Neural cell (in vitro differentiated cells): ENCODE measurements around the gene PRKG1. TPM values are rescaled to one million over a fixed set of nuclear protein-coding genes. Genes with fewer than 3 reads are reported as not detected.
A peak's percentile ranks its signal among the peaks of the same experiment; 100 is the strongest.

Source experiments
- H2AFZ ChIP-seq: fragments of 200-600, 300-800 bp; sonication (generic), shearing (Covaris generic); 2 replicates; pipeline ENCODE4 v1.6.0; 2014; ENCODE audit warnings: low read depth, mild to moderate bottlenecking, antibody characterized with exemption, low read length, moderate library complexity
- H3F3A ChIP-seq: fragments of 200-600 bp; shearing (Covaris generic); 2 replicates; pipeline ENCODE4 v1.6.1; 2016; ENCODE audit warnings: mild to moderate bottlenecking, moderate library complexity, mixed read lengths, antibody characterized with exemption, low read length; ENCODE audit not compliant: insufficient read depth, poor library complexity, severe bottlenecking
- H3K27ac ChIP-seq: fragments of 200-600, 300-800 bp; sonication (generic), shearing (Covaris generic); 2 replicates; pipeline ENCODE4 v1.5.1; 2014; ENCODE audit warnings: mild to moderate bottlenecking, low read length, moderate library complexity
- H3K27me3 ChIP-seq: fragments of 300-800, 200-600 bp; sonication (generic), shearing (Covaris generic); 2 replicates; pipeline ENCODE4 v1.6.0; 2014; ENCODE audit warnings: mild to moderate bottlenecking, low read depth, low read length, moderate library complexity; ENCODE audit not compliant: insufficient read depth
- H3K36me3 ChIP-seq: fragments of 300-800, 200-600 bp; sonication (generic), shearing (Covaris generic); 2 replicates; pipeline ENCODE4 v1.5.1; 2014; ENCODE audit warnings: mild to moderate bottlenecking, antibody characterized with exemption, low read length, moderate library complexity; ENCODE audit not compliant: insufficient read depth
- H3K4me2 ChIP-seq: fragments of 300-800, 200-600 bp; sonication (generic), shearing (Covaris generic); 2 replicates; pipeline ENCODE4 v1.6.0; 2014; ENCODE audit warnings: mild to moderate bottlenecking, low read length
- H3K4me3 ChIP-seq: fragments of 300-800, 200-600 bp; sonication (generic), shearing (Covaris generic); 2 replicates; pipeline ENCODE4 v1.5.1; 2014; ENCODE audit warnings: mild to moderate bottlenecking, low read length, moderate library complexity
- H3K79me2 ChIP-seq: fragments of 200-600 bp; shearing (Covaris generic); replicated peaks from 2 replicates; pipeline ENCODE4 v1.6.0; 2014; ENCODE audit warnings: mild to moderate bottlenecking, low read length, moderate library complexity; ENCODE audit not compliant: insufficient read depth
- H3K9ac ChIP-seq: fragments of 300-800, 200-600 bp; sonication (generic), shearing (Covaris generic); 2 replicates; pipeline ENCODE4 v1.6.1; 2016; ENCODE audit warnings: mild to moderate bottlenecking, low read length, mixed read lengths
- H3K9me2 ChIP-seq: fragments of 200-600 bp; shearing (Covaris generic); 2 replicates; pipeline ENCODE4 v1.6.1; 2016; ENCODE audit warnings: mild to moderate bottlenecking, low read length, mixed read lengths; ENCODE audit not compliant: insufficient read depth
- H3K9me3 ChIP-seq: fragments of 200-600, 300-800 bp; sonication (generic), shearing (Covaris generic); 2 replicates; pipeline ENCODE4 v1.6.1; 2016; ENCODE audit warnings: mild to moderate bottlenecking, mixed run types, low read length, moderate library complexity, mixed read lengths
- H4K20me1 ChIP-seq: fragments of 200-600 bp; shearing (Covaris generic); 2 replicates; pipeline ENCODE4 v1.6.1; 2016; ENCODE audit warnings: mild to moderate bottlenecking, mixed run types; ENCODE audit not compliant: insufficient read depth
- EP300 ChIP-seq: fragments of 450-650 bp; conservative IDR thresholded peaks from 2 replicates; pipeline ENCODE4 v1.6.1; 2014; ENCODE audit warnings: antibody characterized with exemption, mild to moderate bottlenecking, moderate library complexity; ENCODE audit not compliant: poor library complexity, severe bottlenecking
- EZH2 ChIP-seq: fragments of 200-600, 300-800 bp; shearing (Covaris generic), sonication (generic); IDR thresholded peaks from 2 replicates; pipeline ENCODE4 v1.6.1; 2014; ENCODE audit warnings: antibody characterized with exemption, low read length, borderline replicate concordance, mild to moderate bottlenecking; ENCODE audit not compliant: insufficient read depth, poor library complexity, severe bottlenecking
- MXI1 ChIP-seq: fragments of 450-650 bp; conservative IDR thresholded peaks from 2 replicates; pipeline ENCODE4 v1.6.1; 2014; ENCODE audit warnings: antibody characterized with exemption, mild to moderate bottlenecking; ENCODE audit not compliant: poor library complexity, severe bottlenecking
- POLR2AphosphoS5 ChIP-seq: IDR thresholded peaks from 2 replicates; pipeline ENCODE4 v1.6.1; 2012
- RAD21 ChIP-seq: fragments of 450-650 bp; conservative IDR thresholded peaks from 2 replicates; pipeline ENCODE4 v1.6.1; 2014; ENCODE audit warnings: antibody characterized with exemption, mild to moderate bottlenecking, moderate library complexity
- SMC3 ChIP-seq: fragments of 450-650 bp; conservative IDR thresholded peaks from 2 replicates; pipeline ENCODE4 v1.6.1; 2014; ENCODE audit warnings: antibody characterized with exemption, mild to moderate bottlenecking, moderate library complexity; ENCODE audit not compliant: poor library complexity
- TAF1 ChIP-seq: IDR thresholded peaks from 2 replicates; pipeline ENCODE4 v1.6.1; 2012; ENCODE audit warnings: low read depth
- polyA plus RNA-seq: library from polyadenylated mRNA; depleted of rRNA; stranded (reverse); fragments of >200 nt; gene quantifications from 2 replicates; pipeline ENCODE4 v1.2.3, GENCODE V29; 2014
- TF ChIP-seq, protein P1 (sequence below): IDR thresholded peaks from 2 replicates; pipeline ENCODE4 v1.6.1; 2012; ENCODE audit warnings: borderline replicate concordance
- TF ChIP-seq, protein P2 (sequence below): fragments of 450-650 bp; IDR thresholded peaks from 2 replicates; pipeline ENCODE4 v1.5.1; 2014; ENCODE audit warnings: antibody characterized with exemption, mild to moderate bottlenecking, moderate library complexity; ENCODE audit not compliant: poor library complexity, severe bottlenecking

Gene PRKG1
- polyA plus RNA-seq, 1 donor from 2014 or later: 2.2 TPM

GRCh38 chr10:52213321-52213752 lies 1139.0 kb downstream of the PRKG1 start:
- Histone ChIP-seq H2AFZ (no peak overlapping the region), H3F3A (no peaks in the 10 kb centered on the region)

GRCh38 chr10:52215745-52216361 lies 1141.6 kb downstream of the PRKG1 start:
- Histone ChIP-seq H3K27ac (no peak overlapping the region), H3F3A (no peaks in the 10 kb centered on the region), H3K4me2 (no peak overlapping the region), H3K9me3 (no peaks in the 10 kb centered on the region), H3K27me3 (no peaks in the 10 kb centered on the region), H3K79me2 (no peaks in the 10 kb centered on the region), H4K20me1 (no peaks in the 10 kb centered on the region), H2AFZ (no peak overlapping the region), H3K9me2 (no peaks in the 10 kb centered on the region), H3K36me3 (no peaks in the 10 kb centered on the region), H3K9ac (no peak overlapping the region), H3K4me3 (no peak overlapping the region)
- TF ChIP-seq EP300: no peak
- no peak for TF ChIP-seq EZH2
- TF ChIP-seq, protein P1, sequence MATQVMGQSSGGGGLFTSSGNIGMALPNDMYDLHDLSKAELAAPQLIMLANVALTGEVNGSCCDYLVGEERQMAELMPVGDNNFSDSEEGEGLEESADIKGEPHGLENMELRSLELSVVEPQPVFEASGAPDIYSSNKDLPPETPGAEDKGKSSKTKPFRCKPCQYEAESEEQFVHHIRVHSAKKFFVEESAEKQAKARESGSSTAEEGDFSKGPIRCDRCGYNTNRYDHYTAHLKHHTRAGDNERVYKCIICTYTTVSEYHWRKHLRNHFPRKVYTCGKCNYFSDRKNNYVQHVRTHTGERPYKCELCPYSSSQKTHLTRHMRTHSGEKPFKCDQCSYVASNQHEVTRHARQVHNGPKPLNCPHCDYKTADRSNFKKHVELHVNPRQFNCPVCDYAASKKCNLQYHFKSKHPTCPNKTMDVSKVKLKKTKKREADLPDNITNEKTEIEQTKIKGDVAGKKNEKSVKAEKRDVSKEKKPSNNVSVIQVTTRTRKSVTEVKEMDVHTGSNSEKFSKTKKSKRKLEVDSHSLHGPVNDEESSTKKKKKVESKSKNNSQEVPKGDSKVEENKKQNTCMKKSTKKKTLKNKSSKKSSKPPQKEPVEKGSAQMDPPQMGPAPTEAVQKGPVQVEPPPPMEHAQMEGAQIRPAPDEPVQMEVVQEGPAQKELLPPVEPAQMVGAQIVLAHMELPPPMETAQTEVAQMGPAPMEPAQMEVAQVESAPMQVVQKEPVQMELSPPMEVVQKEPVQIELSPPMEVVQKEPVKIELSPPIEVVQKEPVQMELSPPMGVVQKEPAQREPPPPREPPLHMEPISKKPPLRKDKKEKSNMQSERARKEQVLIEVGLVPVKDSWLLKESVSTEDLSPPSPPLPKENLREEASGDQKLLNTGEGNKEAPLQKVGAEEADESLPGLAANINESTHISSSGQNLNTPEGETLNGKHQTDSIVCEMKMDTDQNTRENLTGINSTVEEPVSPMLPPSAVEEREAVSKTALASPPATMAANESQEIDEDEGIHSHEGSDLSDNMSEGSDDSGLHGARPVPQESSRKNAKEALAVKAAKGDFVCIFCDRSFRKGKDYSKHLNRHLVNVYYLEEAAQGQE: no peak
- peak; percentile 97 for TF ChIP-seq SMC3
- no peak for TF ChIP-seq POLR2AphosphoS5
- TF ChIP-seq TAF1: no peak
- TF ChIP-seq, protein P2, sequence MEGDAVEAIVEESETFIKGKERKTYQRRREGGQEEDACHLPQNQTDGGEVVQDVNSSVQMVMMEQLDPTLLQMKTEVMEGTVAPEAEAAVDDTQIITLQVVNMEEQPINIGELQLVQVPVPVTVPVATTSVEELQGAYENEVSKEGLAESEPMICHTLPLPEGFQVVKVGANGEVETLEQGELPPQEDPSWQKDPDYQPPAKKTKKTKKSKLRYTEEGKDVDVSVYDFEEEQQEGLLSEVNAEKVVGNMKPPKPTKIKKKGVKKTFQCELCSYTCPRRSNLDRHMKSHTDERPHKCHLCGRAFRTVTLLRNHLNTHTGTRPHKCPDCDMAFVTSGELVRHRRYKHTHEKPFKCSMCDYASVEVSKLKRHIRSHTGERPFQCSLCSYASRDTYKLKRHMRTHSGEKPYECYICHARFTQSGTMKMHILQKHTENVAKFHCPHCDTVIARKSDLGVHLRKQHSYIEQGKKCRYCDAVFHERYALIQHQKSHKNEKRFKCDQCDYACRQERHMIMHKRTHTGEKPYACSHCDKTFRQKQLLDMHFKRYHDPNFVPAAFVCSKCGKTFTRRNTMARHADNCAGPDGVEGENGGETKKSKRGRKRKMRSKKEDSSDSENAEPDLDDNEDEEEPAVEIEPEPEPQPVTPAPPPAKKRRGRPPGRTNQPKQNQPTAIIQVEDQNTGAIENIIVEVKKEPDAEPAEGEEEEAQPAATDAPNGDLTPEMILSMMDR: peak; percentile 92
- no peak for TF ChIP-seq MXI1
- peak; percentile 98 for TF ChIP-seq RAD21

More at GRCh38 chr10:52213321-52213752, 1139.0 kb downstream of the PRKG1 start:
- H3K27me3 ChIP-seq: no peaks in the 10 kb centered on the region
- H3K36me3 ChIP-seq: no peaks in the 10 kb centered on the region
- TF ChIP-seq, protein P2: no peak
- no peaks in the 10 kb centered on the region for H4K20me1 ChIP-seq
- H3K79me2 ChIP-seq: no peaks in the 10 kb centered on the region
- H3K9ac ChIP-seq: no peak overlapping the region
- H3K4me2 ChIP-seq: no peak overlapping the region
- no peaks in the 10 kb centered on the region for H3K9me3 ChIP-seq
- no peak overlapping the region for H3K4me3 ChIP-seq
- no peaks in the 10 kb centered on the region for H3K9me2 ChIP-seq
- H3K27ac ChIP-seq: no peak overlapping the region
